ENCODE data around the gene VPS4A.
A peak's percentile ranks its signal among the peaks of the same experiment; 100 is the strongest.

VPS4A gene

DNA sequence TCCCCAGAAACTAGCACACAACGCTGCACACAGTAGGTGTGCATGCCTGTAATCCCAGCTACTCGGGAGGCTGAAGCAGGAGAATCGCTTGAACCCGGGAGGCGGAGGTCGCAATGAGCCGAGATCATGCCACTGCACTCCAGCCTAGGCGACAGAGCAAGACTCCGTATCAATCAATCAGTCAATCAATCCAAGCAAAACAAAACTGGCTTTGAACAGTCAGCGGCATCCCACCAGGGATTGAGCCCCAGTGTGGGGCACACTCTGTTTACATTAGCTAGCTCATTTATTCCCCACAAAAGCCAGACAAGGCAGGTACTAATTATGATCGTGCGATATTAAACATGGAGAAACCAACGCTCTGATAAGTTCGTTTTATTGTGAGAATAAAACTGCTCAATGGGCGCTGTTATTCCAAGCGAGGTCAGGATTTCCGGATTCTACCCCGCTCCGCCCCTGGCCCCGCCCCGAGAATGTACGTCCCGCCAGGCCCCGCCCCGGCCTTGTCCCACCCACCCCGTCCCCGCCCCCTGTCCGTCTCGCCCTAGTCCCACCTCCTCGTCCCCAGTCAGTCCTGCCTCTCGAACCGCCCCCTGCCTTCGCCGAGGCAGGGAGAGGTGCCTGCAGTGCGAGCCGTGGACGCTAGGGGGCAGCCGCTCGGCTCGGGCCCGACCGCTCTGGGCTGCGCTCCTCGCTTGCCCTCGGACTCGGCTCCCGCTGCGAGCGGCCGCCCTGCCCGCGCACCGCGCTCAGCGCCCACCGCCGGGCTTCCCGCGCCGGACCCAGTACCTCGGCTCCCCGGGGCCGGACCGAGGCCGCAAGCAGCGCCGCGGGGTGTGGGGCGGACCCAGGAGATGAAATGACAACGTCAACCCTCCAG lies at the start of gene VPS4A:
Gene VPS4A (plus strand): TSS at position 698 of the 880 bp plus-strand sequence. CDS start 162 bp downstream, at position 860.
- peak within 1 kb of the TSS; percentile 86 for H2AFZ ChIP-seq
- peak within 1 kb of the TSS; percentile 47 for H3K9ac ChIP-seq
- H3K4me3 ChIP-seq (ENCODE audit: low read depth, low read length): peak within 1 kb of the TSS; percentile 54
- H3K27me3 ChIP-seq (ENCODE audit: control insufficient read depth, insufficient read depth, low read length): no peaks in the 10 kb centered on the region
- no peaks in the 10 kb centered on the region for H3K9me3 ChIP-seq (ENCODE audit: control insufficient read depth, low read length)
- peaks cover 33% of the 10 kb centered on the region for H3K79me2 ChIP-seq
- no peaks in the 10 kb centered on the region for H3K36me3 ChIP-seq (ENCODE audit: control insufficient read depth, insufficient read depth, low read length)
- H3K4me2 ChIP-seq (ENCODE audit: low read length): peak within 1 kb of the TSS; percentile 97
- TF ChIP-seq CTCF (IDR thresholded peaks at IDR 0.05): peak; percentile 83
- H3K27ac ChIP-seq: peak within 1 kb of the TSS; percentile 72
- H3K4me1 ChIP-seq: no peaks in the 10 kb centered on the region

DNA sequence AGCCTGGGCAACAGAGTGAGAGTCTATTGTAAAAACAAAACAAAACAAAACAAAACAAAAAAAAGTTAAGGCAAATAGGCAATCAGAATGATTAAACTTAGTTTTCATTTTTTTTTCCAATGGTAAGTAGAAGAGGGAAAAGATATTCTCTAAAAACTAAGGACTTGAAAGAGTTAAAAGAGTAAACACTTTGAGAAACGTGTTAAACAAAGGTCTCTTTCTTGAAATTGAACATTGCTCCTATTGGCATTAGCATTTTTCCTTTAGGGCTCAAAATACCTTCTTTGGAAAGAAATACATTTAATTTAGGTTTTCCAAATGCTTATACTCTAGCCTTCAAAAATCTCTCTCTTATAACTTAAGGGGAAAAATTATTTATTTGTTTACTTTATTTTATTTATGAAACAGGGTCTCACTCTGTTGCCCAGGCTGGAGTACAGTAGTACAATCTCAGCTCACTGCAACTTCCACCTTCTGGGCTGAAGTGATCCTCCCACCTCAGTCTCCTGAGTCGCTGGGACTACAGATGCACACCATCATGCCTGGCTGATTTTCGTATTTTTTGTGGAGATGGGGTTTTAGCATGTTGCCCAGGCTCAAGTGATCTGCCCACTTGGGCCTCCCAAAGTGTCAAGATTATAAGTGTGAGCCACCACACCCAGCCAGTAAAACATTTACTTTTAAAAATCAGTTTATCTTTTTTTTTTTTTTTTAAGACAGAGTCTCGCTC lies 44.7 kb upstream of the VPS4A start:
- H2AFZ ChIP-seq: no peak overlapping the region
- TF ChIP-seq CTCF (IDR thresholded peaks at IDR 0.05): no peak
- no peak overlapping the region for H3K4me3 ChIP-seq (ENCODE audit: low read depth, low read length)
- no peak overlapping the region for H3K4me2 ChIP-seq (ENCODE audit: low read length)
- no peaks in the 10 kb centered on the region for H3K9me3 ChIP-seq (ENCODE audit: control insufficient read depth, low read length)
- no peaks in the 10 kb centered on the region for H3K36me3 ChIP-seq (ENCODE audit: control insufficient read depth, insufficient read depth, low read length)
- H3K27ac ChIP-seq: no peak overlapping the region
- H3K79me2 ChIP-seq: peaks cover 15% of the 10 kb centered on the region
- H3K27me3 ChIP-seq (ENCODE audit: control insufficient read depth, insufficient read depth, low read length): no peaks in the 10 kb centered on the region
- H3K9ac ChIP-seq: no peak overlapping the region
- no peaks in the 10 kb centered on the region for H3K4me1 ChIP-seq

- H3K4me2 ChIP-seq (ENCODE audit: low read length): no peak overlapping the region
- H3K36me3 ChIP-seq (ENCODE audit: control insufficient read depth, insufficient read depth, low read length): no peaks in the 10 kb centered on the region
- H3K27me3 ChIP-seq (ENCODE audit: control insufficient read depth, insufficient read depth, low read length): no peaks in the 10 kb centered on the region
- H3K9ac ChIP-seq: no peak overlapping the region
- no peak overlapping the region for H3K4me3 ChIP-seq (ENCODE audit: low read depth, low read length)
- no peak overlapping the region for H2AFZ ChIP-seq
- H3K27ac ChIP-seq: no peak overlapping the region
- no peaks in the 10 kb centered on the region for H3K4me1 ChIP-seq
- H3K9me3 ChIP-seq (ENCODE audit: control insufficient read depth, low read length): no peaks in the 10 kb centered on the region
- H3K79me2 ChIP-seq: peaks cover 15% of the 10 kb centered on the region
- TF ChIP-seq CTCF (IDR thresholded peaks at IDR 0.05): no peak
Measured at GRCh38 chr16:69267633-69268032, 43.5 kb upstream of the VPS4A start.

DNA sequence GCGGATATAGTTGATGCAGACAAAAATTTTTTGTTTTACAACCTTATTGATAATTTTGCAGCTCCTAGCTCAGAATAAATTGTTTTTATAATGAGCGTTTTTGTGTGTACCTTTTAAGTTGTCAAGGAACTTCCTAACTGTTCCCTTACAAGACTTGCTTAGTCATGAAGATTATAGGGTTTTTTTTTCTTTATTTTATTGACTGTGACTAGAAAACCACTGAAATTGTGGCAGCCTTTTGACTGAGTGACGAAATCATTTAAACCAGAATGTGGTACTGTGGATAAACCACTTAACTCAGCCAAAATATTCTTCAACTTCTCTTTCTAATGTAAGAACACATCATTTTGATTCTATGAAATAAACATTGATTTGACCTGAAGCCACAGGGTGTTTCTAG lies 40.8 kb upstream of the VPS4A start:
- Histone ChIP-seq H3K27ac (no peak overlapping the region), H3K79me2 (peaks cover 3% of the 10 kb centered on the region), H3K9me3 (ENCODE audit: control insufficient read depth, low read length) (no peaks in the 10 kb centered on the region), H3K4me1 (no peaks in the 10 kb centered on the region), H3K36me3 (ENCODE audit: control insufficient read depth, insufficient read depth, low read length) (no peaks in the 10 kb centered on the region), H2AFZ (no peak overlapping the region), H3K4me3 (ENCODE audit: low read depth, low read length) (no peak overlapping the region), H3K9ac (no peak overlapping the region), H3K27me3 (ENCODE audit: control insufficient read depth, insufficient read depth, low read length) (no peaks in the 10 kb centered on the region), H3K4me2 (ENCODE audit: low read length) (no peak overlapping the region)
- TF ChIP-seq CTCF (IDR thresholded peaks at IDR 0.05): no peak
